Measurements from ENCODE around the gene PI4KA.
"Not testable (repeated sequence)": the region's sequence is repeated elsewhere in the genome, so short reads cannot be mapped to it uniquely, and the experiment has no call there.

- TF ChIP-seq CTCF (conservative IDR thresholded peaks at IDR 0.05); ZFX (IDR thresholded peaks at IDR 0.05): not testable (repeated sequence)
Measured at GRCh38 chr22:20713116-20713515, 145.5 kb downstream of the PI4KA start.

Data from C4-2B (cell line).